ENCODE measurements around the gene OR4K17. TPM values are rescaled to one million over a fixed set of nuclear protein-coding genes. Genes with fewer than 3 reads are reported as not detected.

Gene OR4K17
- not detected in 2 replicates for total RNA-seq

DNA sequence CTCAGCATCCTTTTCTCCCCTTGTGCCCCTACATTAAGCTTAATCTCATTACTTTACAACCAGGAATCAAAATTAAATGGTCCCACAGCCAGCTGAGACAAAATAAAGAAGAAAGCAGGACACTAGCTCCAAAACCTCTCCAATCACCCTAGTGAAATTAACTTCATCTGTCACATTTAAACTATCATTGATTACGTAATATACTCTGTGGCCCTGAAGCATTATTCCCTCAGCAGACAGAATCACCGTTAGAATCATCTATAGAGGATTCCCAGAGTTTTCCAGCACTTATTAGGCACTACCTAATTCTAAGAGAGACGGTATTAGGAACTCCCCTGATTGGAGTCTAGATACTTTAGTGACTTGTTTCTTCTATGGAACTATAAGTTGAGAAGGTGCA is at the start of gene OR4K17:
Gene OR4K17 (plus strand): TSS at position 302 of the 400 bp plus-strand sequence. CDS start 6,761 bp downstream, outside the sequence.

GRCh38 chr14:20138520-20138919 is 28.0 kb downstream of the OR4K17 start, which contains the start of gene OR4N5:
Gene OR4N5 (plus strand): TSS chr14:20138820. CDS start chr14:20143736, 4,916 bp downstream.

Other genes starting within 250 kb of the OR4K17 start
- not detected in 2 replicates for gene OR4K2, start 235.6 kb upstream of the OR4K17 start, total RNA-seq
- gene OR4K5, start 190.1 kb upstream of the OR4K17 start, total RNA-seq = not detected in 2 replicates
- not detected in 2 replicates for gene OR4K1, start 179.8 kb upstream of the OR4K17 start, total RNA-seq
- not detected in 2 replicates for gene OR4K15, start 135.1 kb upstream of the OR4K17 start, total RNA-seq
- not detected in 2 replicates for gene OR4Q2, start 108.6 kb upstream of the OR4K17 start, total RNA-seq
- gene OR4K14, start 91.4 kb upstream of the OR4K17 start, total RNA-seq = not detected in 2 replicates
- gene OR4K13, start 74.7 kb upstream of the OR4K17 start, total RNA-seq = under 0.01 TPM in 1 of 2 replicates, not detected in the other
- not detected in 2 replicates for gene OR4L1, start 50.7 kb upstream of the OR4K17 start, total RNA-seq
- not detected in 2 replicates for gene OR4N5, start 28.1 kb downstream of the OR4K17 start, total RNA-seq
- gene OR11G2, start 80.2 kb downstream of the OR4K17 start, total RNA-seq = not detected in 2 replicates
- gene OR11H6, start 113.0 kb downstream of the OR4K17 start, total RNA-seq = not detected in 2 replicates
- not detected in 2 replicates for gene OR11H7, start 118.2 kb downstream of the OR4K17 start, total RNA-seq
- not detected in 2 replicates for gene OR11H4, start 128.5 kb downstream of the OR4K17 start, total RNA-seq
- 27.1 and 44.9 TPM in 2 replicates for gene TTC5, start 195.2 kb downstream of the OR4K17 start, total RNA-seq
- 35.9 and 45.7 TPM in 2 replicates for gene CCNB1IP1, start 222.5 kb downstream of the OR4K17 start, total RNA-seq
- 3.3 and 5.7 TPM in 2 replicates for gene PARP2, start 232.9 kb downstream of the OR4K17 start, total RNA-seq